Vagina (tissue), 2 donors: ENCODE data around the gene SHISA6.

Experiments
- POLR2A ChIP-seq, 2 donors: fragments of 450-650 bp; IDR thresholded peaks; one replicate each; pipeline ENCODE4 v1.6.1; 2017; ENCODE audit warnings: antibody characterized with exemption in 2 of 2, mild to moderate bottlenecking in 2 of 2, moderate library complexity in 2 of 2
- TF ChIP-seq, protein P1 (sequence below), 3 experiments: fragments of 450-650 bp in 2 of 3; fragments of 200-600 bp in 1 of 3; sonication (generic) in 1 of 3; IDR thresholded peaks; one replicate each; pipeline ENCODE4 v1.5.1; 2017 to 2019; ENCODE audit warnings: antibody characterized with exemption in 3 of 3, mild to moderate bottlenecking in 2 of 3, moderate library complexity in 2 of 3

DNA sequence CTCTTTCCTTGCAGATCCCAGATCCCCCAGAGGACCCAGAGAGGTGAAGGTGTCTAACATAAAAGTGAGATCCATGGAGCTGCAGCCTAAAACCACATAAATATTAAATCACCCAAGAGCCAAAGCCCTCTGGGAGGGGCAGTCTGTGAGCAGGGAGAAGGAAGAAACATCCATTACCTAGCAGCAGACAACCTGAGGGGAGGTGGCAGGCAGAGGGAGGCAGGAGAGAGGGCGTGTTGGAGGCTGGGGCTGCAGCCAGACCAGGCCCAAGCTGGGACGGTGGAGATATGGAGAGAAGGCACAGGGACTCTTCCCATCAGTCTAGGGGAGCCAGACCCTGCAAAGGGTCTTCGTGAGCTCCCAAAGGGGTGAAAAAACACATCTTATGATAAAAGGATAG is 101.1 kb downstream of the SHISA6 start:
- TF ChIP-seq, protein P1, sequence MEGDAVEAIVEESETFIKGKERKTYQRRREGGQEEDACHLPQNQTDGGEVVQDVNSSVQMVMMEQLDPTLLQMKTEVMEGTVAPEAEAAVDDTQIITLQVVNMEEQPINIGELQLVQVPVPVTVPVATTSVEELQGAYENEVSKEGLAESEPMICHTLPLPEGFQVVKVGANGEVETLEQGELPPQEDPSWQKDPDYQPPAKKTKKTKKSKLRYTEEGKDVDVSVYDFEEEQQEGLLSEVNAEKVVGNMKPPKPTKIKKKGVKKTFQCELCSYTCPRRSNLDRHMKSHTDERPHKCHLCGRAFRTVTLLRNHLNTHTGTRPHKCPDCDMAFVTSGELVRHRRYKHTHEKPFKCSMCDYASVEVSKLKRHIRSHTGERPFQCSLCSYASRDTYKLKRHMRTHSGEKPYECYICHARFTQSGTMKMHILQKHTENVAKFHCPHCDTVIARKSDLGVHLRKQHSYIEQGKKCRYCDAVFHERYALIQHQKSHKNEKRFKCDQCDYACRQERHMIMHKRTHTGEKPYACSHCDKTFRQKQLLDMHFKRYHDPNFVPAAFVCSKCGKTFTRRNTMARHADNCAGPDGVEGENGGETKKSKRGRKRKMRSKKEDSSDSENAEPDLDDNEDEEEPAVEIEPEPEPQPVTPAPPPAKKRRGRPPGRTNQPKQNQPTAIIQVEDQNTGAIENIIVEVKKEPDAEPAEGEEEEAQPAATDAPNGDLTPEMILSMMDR (IDR thresholded peaks at IDR 0.05): no peak
- TF ChIP-seq POLR2A (IDR thresholded peaks at IDR 0.05): no peak
